Activated effector memory CD4-positive, alpha-beta T cell treated with anti-CD3 and anti-CD28 coated beads, Interleukin-2, amount 50 U/mL, for 16 hours (primary cell): Measurements from ENCODE around the gene LILRB4.
"Not testable (repeated sequence)": the region's sequence is repeated elsewhere in the genome, so short reads cannot be mapped to it uniquely, and the experiment has no call there.

Experiments
- DNase-seq: peaks from one replicate; pipeline ENCODE4 v3.0.0-alpha.2; 2020

Gene LILRB4

GRCh38 chr19:54662730-54663129, at the start of gene LILRB4:
Gene LILRB4, plus strand, starts transcription at chr19:54662985. Its CDS starts 49 bp downstream, at chr19:54663034.
- no peak for DNase-seq

- no peak for DNase-seq
These were observed 48.1 kb upstream of the LILRB4 start for GRCh38 chr19:54614726-54615125.

GRCh38 chr19:54616057-54616456, 46.7 kb upstream of the LILRB4 start:
- no peak for DNase-seq

GRCh38 chr19:54616821-54617560, 45.8 kb upstream of the LILRB4 start:
- no peak for DNase-seq

- no peak for DNase-seq
These were observed 42.3 kb upstream of the LILRB4 start for GRCh38 chr19:54620464-54620863.

- no peak for DNase-seq
These were observed 40.4 kb upstream of the LILRB4 start for GRCh38 chr19:54622431-54622830.

GRCh38 chr19:54624234-54624633, 38.6 kb upstream of the LILRB4 start:
- DNase-seq = not testable (repeated sequence)

- DNase-seq = not testable (repeated sequence)
These were observed 37.7 kb upstream of the LILRB4 start for GRCh38 chr19:54624934-54625730.

- DNase-seq = no peak
These were observed 36.0 kb upstream of the LILRB4 start for GRCh38 chr19:54626757-54627156.

GRCh38 chr19:54627912-54628311, 34.9 kb upstream of the LILRB4 start:
- DNase-seq = not testable (repeated sequence)

GRCh38 chr19:54630262-54630661, 32.5 kb upstream of the LILRB4 start, which contains the start of gene LILRB1:
Gene LILRB1, plus strand, starts transcription at chr19:54630484. Its CDS starts 590 bp downstream, at chr19:54631074.
- DNase-seq = not testable (repeated sequence)

- no peak for DNase-seq
These were observed 32.0 kb upstream of the LILRB4 start for GRCh38 chr19:54630782-54631181.

- DNase-seq = not testable (repeated sequence)
These were observed 31.1 kb upstream of the LILRB4 start for GRCh38 chr19:54631489-54632337.

- DNase-seq = not testable (repeated sequence)
These were observed 30.3 kb upstream of the LILRB4 start for GRCh38 chr19:54632517-54632916.

GRCh38 chr19:54633401-54633800, 29.4 kb upstream of the LILRB4 start:
- DNase-seq = no peak

GRCh38 chr19:54636081-54636480, 26.7 kb upstream of the LILRB4 start:
- not testable (repeated sequence) for DNase-seq

GRCh38 chr19:54638683-54639082, 24.1 kb upstream of the LILRB4 start:
- DNase-seq = no peak

- DNase-seq = not testable (repeated sequence)
These were observed 19.8 kb upstream of the LILRB4 start for GRCh38 chr19:54642953-54643352.

GRCh38 chr19:54643583-54643982, 19.2 kb upstream of the LILRB4 start:
- not testable (repeated sequence) for DNase-seq

GRCh38 chr19:54644056-54644455, 18.7 kb upstream of the LILRB4 start:
- no peak for DNase-seq

GRCh38 chr19:54646331-54646841, 16.4 kb upstream of the LILRB4 start:
- no peak for DNase-seq

- no peak for DNase-seq
These were observed 14.7 kb upstream of the LILRB4 start for GRCh38 chr19:54648129-54648528.
